ENCODE data around the gene ELP5.
"Not testable (repeated sequence)": the region's sequence is repeated elsewhere in the genome, so short reads cannot be mapped to it uniquely, and the experiment has no call there.

The ELP5 gene

GRCh38 chr17:7243453-7243729 is 8.6 kb upstream of the ELP5 start (continued):
- no peak for TF ChIP-seq CSRNP3 (CRISPR knock-in tag; IDR thresholded peaks at IDR 0.05)
- TF ChIP-seq, protein P1, sequence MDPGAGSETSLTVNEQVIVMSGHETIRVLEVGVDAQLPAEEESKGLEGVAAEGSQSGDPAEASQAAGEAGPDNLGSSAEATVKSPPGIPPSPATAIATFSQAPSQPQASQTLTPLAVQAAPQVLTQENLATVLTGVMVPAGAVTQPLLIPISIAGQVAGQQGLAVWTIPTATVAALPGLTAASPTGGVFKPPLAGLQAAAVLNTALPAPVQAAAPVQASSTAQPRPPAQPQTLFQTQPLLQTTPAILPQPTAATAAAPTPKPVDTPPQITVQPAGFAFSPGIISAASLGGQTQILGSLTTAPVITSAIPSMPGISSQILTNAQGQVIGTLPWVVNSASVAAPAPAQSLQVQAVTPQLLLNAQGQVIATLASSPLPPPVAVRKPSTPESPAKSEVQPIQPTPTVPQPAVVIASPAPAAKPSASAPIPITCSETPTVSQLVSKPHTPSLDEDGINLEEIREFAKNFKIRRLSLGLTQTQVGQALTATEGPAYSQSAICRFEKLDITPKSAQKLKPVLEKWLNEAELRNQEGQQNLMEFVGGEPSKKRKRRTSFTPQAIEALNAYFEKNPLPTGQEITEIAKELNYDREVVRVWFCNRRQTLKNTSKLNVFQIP (CRISPR knock-in tag; IDR thresholded peaks at IDR 0.05; ENCODE audit: borderline replicate concordance, low read depth), result no peak

GRCh38 chr17:7243838-7244237 is 8.2 kb upstream of the ELP5 start:
- ATAC-seq, result not testable (repeated sequence)

GRCh38 chr17:7246779-7247178 is 5.2 kb upstream of the ELP5 start:
- no peak for ATAC-seq
- TF ChIP-seq CSRNP3 (CRISPR knock-in tag; IDR thresholded peaks at IDR 0.05) (no peak), BACH2 (CRISPR knock-in tag; IDR thresholded peaks at IDR 0.05; ENCODE audit: borderline replicate concordance) (no peak), ZNF8 (CRISPR knock-in tag; IDR thresholded peaks at IDR 0.05) (no peak), TOX (CRISPR knock-in tag; IDR thresholded peaks at IDR 0.05; ENCODE audit: borderline replicate concordance) (no peak), ZFP30 (CRISPR knock-in tag; IDR thresholded peaks at IDR 0.05) (no peak), ISL1 (CRISPR knock-in tag; IDR thresholded peaks at IDR 0.05) (no peak), ZFP3 (CRISPR knock-in tag; IDR thresholded peaks at IDR 0.05) (no peak)
- TF ChIP-seq, protein P2, sequence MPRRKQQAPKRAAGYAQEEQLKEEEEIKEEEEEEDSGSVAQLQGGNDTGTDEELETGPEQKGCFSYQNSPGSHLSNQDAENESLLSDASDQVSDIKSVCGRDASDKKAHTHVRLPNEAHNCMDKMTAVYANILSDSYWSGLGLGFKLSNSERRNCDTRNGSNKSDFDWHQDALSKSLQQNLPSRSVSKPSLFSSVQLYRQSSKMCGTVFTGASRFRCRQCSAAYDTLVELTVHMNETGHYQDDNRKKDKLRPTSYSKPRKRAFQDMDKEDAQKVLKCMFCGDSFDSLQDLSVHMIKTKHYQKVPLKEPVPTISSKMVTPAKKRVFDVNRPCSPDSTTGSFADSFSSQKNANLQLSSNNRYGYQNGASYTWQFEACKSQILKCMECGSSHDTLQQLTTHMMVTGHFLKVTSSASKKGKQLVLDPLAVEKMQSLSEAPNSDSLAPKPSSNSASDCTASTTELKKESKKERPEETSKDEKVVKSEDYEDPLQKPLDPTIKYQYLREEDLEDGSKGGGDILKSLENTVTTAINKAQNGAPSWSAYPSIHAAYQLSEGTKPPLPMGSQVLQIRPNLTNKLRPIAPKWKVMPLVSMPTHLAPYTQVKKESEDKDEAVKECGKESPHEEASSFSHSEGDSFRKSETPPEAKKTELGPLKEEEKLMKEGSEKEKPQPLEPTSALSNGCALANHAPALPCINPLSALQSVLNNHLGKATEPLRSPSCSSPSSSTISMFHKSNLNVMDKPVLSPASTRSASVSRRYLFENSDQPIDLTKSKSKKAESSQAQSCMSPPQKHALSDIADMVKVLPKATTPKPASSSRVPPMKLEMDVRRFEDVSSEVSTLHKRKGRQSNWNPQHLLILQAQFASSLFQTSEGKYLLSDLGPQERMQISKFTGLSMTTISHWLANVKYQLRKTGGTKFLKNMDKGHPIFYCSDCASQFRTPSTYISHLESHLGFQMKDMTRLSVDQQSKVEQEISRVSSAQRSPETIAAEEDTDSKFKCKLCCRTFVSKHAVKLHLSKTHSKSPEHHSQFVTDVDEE (CRISPR knock-in tag; IDR thresholded peaks at IDR 0.05), result no peak

- TF ChIP-seq SNAI2 (CRISPR knock-in tag; IDR thresholded peaks at IDR 0.05) (no peak), ZNF8 (CRISPR knock-in tag; IDR thresholded peaks at IDR 0.05) (no peak), BACH2 (CRISPR knock-in tag; IDR thresholded peaks at IDR 0.05; ENCODE audit: borderline replicate concordance) (no peak), ARNTL (CRISPR knock-in tag; IDR thresholded peaks at IDR 0.05; ENCODE audit: borderline replicate concordance, low read depth) (no peak), ZFP3 (CRISPR knock-in tag; IDR thresholded peaks at IDR 0.05) (no peak), ZFP30 (CRISPR knock-in tag; IDR thresholded peaks at IDR 0.05) (no peak), CSDC2 (CRISPR knock-in tag; IDR thresholded peaks at IDR 0.05) (no peak), ESRRG (CRISPR knock-in tag; IDR thresholded peaks at IDR 0.05) (no peak), CREB5 (CRISPR knock-in tag; IDR thresholded peaks at IDR 0.05; ENCODE audit: low read depth) (no peak), TOX (CRISPR knock-in tag; IDR thresholded peaks at IDR 0.05; ENCODE audit: borderline replicate concordance) (no peak), ZC3H10 (CRISPR knock-in tag; IDR thresholded peaks at IDR 0.05) (no peak), TCF4 (CRISPR knock-in tag; IDR thresholded peaks at IDR 0.05; ENCODE audit: borderline replicate concordance) (no peak), PPARA (CRISPR knock-in tag; IDR thresholded peaks at IDR 0.05; ENCODE audit: borderline replicate concordance) (no peak), CSRNP3 (CRISPR knock-in tag; IDR thresholded peaks at IDR 0.05) (no peak), ZNF70 (CRISPR knock-in tag; IDR thresholded peaks at IDR 0.05) (no peak), ZNF565 (CRISPR knock-in tag; conservative IDR thresholded peaks at IDR 0.05; ENCODE audit: low read depth) (no peak), GLIS3 (CRISPR knock-in tag; IDR thresholded peaks at IDR 0.05) (no peak)
Measured at GRCh38 chr17:7248796-7249195, 3.2 kb upstream of the ELP5 start.

More at GRCh38 chr17:7248796-7249195, 3.2 kb upstream of the ELP5 start:
- no peak for ATAC-seq

Data from SK-N-SH treated with all-trans-retinoic acid at 6 μM for 48 hours (cell line).